Left lung (tissue), 10 donors: ENCODE measurements around the gene GAK. TPM values are rescaled to one million over a fixed set of nuclear protein-coding genes. Genes with fewer than 3 reads are reported as not detected.
A peak's percentile ranks its signal among the peaks of the same experiment; 100 is the strongest.

Experiments
- ATAC-seq: fragments of 200-7000 bp; cut with Tn5 transposase; one replicate; pipeline ENCODE4 v1.9.1; 2020; ENCODE audit warnings: moderate library complexity
- DNase-seq, 4 donors: peaks; one replicate each; pipeline ENCODE4 v3.0.0-alpha.2; 2013 to 2020
- H3K27ac ChIP-seq, 2 donors: fragments of 200-600 bp; sonication (generic) in 1 of 2; one replicate each; pipeline versions ENCODE4 v1.5.0 to v1.8.0; 2020 to 2021
- H3K27me3 ChIP-seq, 2 donors: fragments of 200-600 bp; sonication (generic) in 1 of 2; one replicate each; pipeline versions ENCODE4 v1.5.0 to v1.8.0; 2020 to 2021
- H3K36me3 ChIP-seq, 2 donors: fragments of 200-600 bp; sonication (generic) in 1 of 2; one replicate each; pipeline versions ENCODE4 v1.5.0 to v1.8.0; 2020 to 2021
- H3K4me1 ChIP-seq, 2 donors: fragments of 200-600 bp; one replicate each; pipeline ENCODE4 v1.8.0; 2021
- H3K4me3 ChIP-seq, 2 donors: fragments of 200-600 bp; sonication (generic) in 1 of 2; one replicate each; pipeline versions ENCODE4 v1.5.0 to v1.8.0; 2020 to 2021; ENCODE audit warnings: mild to moderate bottlenecking in 1 of 2
- H3K9me3 ChIP-seq, 2 donors: fragments of 200-600 bp; sonication (generic) in 1 of 2; one replicate each; pipeline versions ENCODE4 v1.5.0 to v1.8.0; 2020 to 2021
- intact Hi-C, 2 donors: fragments of 100-400 bp; cut with DNase I; formaldehyde crosslinking; loops; one replicate each; pipeline versions ENCODE4 v1.11.2 to v1.14.2; 2022
- polyA plus RNA-seq, 6 donors: library from polyadenylated mRNA; unstranded; fragments of 120-200 nt; gene quantifications; one replicate each; pipeline ENCODE4 v1.2.1, GENCODE V29; 2013; ENCODE audit not compliant: insufficient read length in 6 of 6
- total RNA-seq, 2 donors: library from RNA; stranded (reverse); fragmentation: NEBNext Ultra II Directional; extraction: Animal tissue kit (Norgen Biotek cat#: 25700); gene quantifications; one replicate each; pipeline ENCODE4 v1.2.1, GENCODE V29; 2021
- TF ChIP-seq, protein P1 (sequence below), 2 donors: fragments of 200-600 bp; sonication (generic) in 1 of 2; IDR thresholded peaks; one replicate each; pipeline versions ENCODE4 v1.5.0 to v1.8.0; 2021; ENCODE audit warnings: antibody characterized with exemption in 2 of 2
- donor health status: DM: no; HTN: yes; CAD: no.
- donor health status: DM: no; HTN: no; CAD: no.

GAK gene
- total and polyA plus RNA-seq, 8 donors, result 42.7 to 121 (median 50.3) TPM

DNA sequence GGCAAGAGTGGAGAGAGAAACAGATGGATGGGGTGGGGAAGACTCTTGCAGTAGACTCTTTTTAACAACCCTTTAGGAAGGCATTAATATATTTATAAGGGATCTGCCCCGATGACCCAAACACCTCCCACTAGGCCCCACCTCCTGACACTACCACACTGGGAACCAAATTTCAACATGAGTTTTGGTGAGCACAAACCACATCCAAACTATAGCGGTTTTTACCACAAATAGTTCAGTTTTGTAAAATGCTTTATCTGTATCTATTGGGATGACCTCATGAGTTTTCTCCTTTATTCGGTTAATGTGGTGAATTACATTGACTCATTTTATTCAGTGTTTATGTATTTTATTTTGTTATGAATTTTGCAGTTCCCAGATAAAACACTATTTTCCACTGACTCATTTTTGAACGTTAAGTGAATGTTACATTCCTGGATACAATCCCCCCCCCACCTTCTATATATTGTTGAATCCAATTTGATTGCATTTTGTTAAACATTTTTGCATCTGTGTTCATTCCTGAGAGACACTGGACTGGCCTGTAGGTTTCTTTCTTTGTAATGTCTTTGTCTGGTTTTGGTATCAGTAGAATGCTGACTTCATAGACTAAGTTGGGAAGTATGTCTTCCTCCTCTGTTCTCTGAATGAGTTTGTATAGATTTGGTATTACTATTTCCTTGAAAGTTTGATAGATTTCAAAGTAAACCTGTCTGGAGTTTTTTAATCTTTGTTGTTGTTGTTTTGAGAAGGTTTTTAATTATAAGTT is 92.3 kb downstream of the GAK start:
- H3K4me3 ChIP-seq, result no peak overlapping the region
- peaks cover 0 to 54% of the 10 kb centered on the region in 2 donors for H3K9me3 ChIP-seq
- H3K27ac ChIP-seq, result no peak overlapping the region
- intact Hi-C loops, result no loop called here
- DNase-seq (no peak), ATAC-seq (no peak)
- peaks cover 0 to 6% of the 10 kb centered on the region in 2 donors for H3K36me3 ChIP-seq
- no peaks in the 10 kb centered on the region for H3K4me1 ChIP-seq
- no peaks in the 10 kb centered on the region for H3K27me3 ChIP-seq
- TF ChIP-seq, protein P1, sequence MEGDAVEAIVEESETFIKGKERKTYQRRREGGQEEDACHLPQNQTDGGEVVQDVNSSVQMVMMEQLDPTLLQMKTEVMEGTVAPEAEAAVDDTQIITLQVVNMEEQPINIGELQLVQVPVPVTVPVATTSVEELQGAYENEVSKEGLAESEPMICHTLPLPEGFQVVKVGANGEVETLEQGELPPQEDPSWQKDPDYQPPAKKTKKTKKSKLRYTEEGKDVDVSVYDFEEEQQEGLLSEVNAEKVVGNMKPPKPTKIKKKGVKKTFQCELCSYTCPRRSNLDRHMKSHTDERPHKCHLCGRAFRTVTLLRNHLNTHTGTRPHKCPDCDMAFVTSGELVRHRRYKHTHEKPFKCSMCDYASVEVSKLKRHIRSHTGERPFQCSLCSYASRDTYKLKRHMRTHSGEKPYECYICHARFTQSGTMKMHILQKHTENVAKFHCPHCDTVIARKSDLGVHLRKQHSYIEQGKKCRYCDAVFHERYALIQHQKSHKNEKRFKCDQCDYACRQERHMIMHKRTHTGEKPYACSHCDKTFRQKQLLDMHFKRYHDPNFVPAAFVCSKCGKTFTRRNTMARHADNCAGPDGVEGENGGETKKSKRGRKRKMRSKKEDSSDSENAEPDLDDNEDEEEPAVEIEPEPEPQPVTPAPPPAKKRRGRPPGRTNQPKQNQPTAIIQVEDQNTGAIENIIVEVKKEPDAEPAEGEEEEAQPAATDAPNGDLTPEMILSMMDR (IDR thresholded peaks at IDR 0.05), result no peak

- Histone ChIP-seq H3K4me1 (no peaks in the 10 kb centered on the region), H3K9me3 (peaks cover 0 to 41% of the 10 kb centered on the region in 2 donors), H3K27ac (no peak overlapping the region), H3K4me3 (no peak overlapping the region), H3K27me3 (peaks cover 0 to 17% of the 10 kb centered on the region in 2 donors), H3K36me3 (peaks cover 0 to under 1% of the 10 kb centered on the region in 2 donors)
- intact Hi-C loops, result no loop called here
- ATAC-seq (no peak), DNase-seq (no peak)
- TF ChIP-seq, protein P1 (IDR thresholded peaks at IDR 0.05), result no peak
These were observed 94.3 kb downstream of the GAK start for GRCh38 chr4:837772-838171.

- Histone ChIP-seq H3K9me3 (peaks cover 0 to 40% of the 10 kb centered on the region in 2 donors), H3K4me1 (no peaks in the 10 kb centered on the region), H3K27ac (no peak overlapping the region), H3K4me3 (no peak overlapping the region), H3K27me3 (peaks cover 0 to 25% of the 10 kb centered on the region in 2 donors), H3K36me3 (no peaks in the 10 kb centered on the region)
- ATAC-seq, result no peak
- TF ChIP-seq, protein P1 (IDR thresholded peaks at IDR 0.05), result no peak
- intact Hi-C loops, result no loop called here
- DNase-seq, result peak in 2 of 4 donors; percentile 28 to 74
These were observed 95.3 kb downstream of the GAK start for GRCh38 chr4:836750-837301.

DNA sequence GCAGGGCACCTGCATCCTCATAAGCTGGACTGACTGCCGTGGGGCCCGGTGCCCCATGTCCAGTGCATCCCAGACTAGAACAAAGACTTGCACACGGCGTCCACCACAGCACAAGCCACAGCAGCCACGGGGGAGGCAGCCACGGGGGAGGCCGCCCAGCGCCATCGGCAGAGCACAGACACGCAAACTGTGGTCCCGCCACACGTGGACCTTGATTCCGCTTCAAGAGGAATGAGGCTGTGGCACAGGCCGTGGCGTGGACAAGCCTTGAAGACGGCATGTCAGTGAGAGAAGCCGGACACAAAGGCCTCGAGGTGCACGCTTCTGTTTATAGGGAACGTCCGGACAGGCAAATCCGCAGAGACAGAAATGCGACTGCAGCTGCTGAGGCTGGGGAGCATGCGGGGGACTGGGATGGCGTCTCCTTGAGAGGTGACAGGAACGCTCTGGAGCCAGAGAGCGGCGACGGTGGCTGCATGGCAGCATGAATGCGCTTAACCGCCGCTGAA is 96.1 kb downstream of the GAK start:
- DNase-seq (peak in 1 of 4 donors; percentile 71), ATAC-seq (no peak)
- no peak overlapping the region for H3K27ac ChIP-seq
- H3K4me1 ChIP-seq, result no peaks in the 10 kb centered on the region
- H3K36me3 ChIP-seq, result no peaks in the 10 kb centered on the region
- H3K9me3 ChIP-seq, result peaks cover 0 to 42% of the 10 kb centered on the region in 2 donors
- TF ChIP-seq, protein P1 (IDR thresholded peaks at IDR 0.05), result no peak
- peaks cover 0 to 28% of the 10 kb centered on the region in 2 donors for H3K27me3 ChIP-seq
- H3K4me3 ChIP-seq, result no peak overlapping the region
- intact Hi-C loops, result no loop called here
